Measurements from ENCODE around the gene ZNF776. TPM values are rescaled to one million over a fixed set of nuclear protein-coding genes. Genes with fewer than 3 reads are reported as not detected.

The ZNF776 gene
- total and polyA plus RNA-seq, 2 of the 13 experiments (the other 11 are each of a cell fraction or from before 2014, with no cell fraction given): 7.6 to 16.9 TPM

- TF ChIP-seq HNF1A (IDR thresholded peaks at IDR 0.05; ENCODE audit: low read depth) (no peak), HNF1A (CRISPR knock-in tag; IDR thresholded peaks at IDR 0.05; ENCODE audit: borderline replicate concordance) (no peak), HNF4G (IDR thresholded peaks at IDR 0.05; ENCODE audit: borderline replicate concordance, low read depth, low read length) (no peak), HNF4G (CRISPR knock-in tag; IDR thresholded peaks at IDR 0.05; ENCODE audit: borderline replicate concordance, low read depth) (0 out of 2 replicates have a peak, but pooled peaks have one; percentile 45), KAT7 (CRISPR knock-in tag; IDR thresholded peaks at IDR 0.05; ENCODE audit: borderline replicate concordance) (0 out of 2 replicates have a peak, but pooled peaks have one; percentile 39), BATF2 (CRISPR knock-in tag; IDR thresholded peaks at IDR 0.05) (no peak), ZMAT3 (CRISPR knock-in tag; conservative IDR thresholded peaks at IDR 0.05) (no peak), ZNF136 (CRISPR knock-in tag; IDR thresholded peaks at IDR 0.05; ENCODE audit: low read depth) (0 out of 2 replicates have a peak, but pooled peaks have one; percentile 65), MTA3 (CRISPR knock-in tag; IDR thresholded peaks at IDR 0.05) (no peak), MAX (IDR thresholded peaks at IDR 0.05) (no peak; the same call in 1 of the 2 replicates), ZNF281 (CRISPR knock-in tag; IDR thresholded peaks at IDR 0.05; ENCODE audit: borderline replicate concordance) (no peak), MED13 (CRISPR knock-in tag; IDR thresholded peaks at IDR 0.05) (peak; percentile 37; the same call in 1 of the 2 replicates), ZNF33B (CRISPR knock-in tag; IDR thresholded peaks at IDR 0.05) (0 out of 2 replicates have a peak, but pooled peaks have one; percentile 48), MBD4 (IDR thresholded peaks at IDR 0.05; ENCODE audit: borderline replicate concordance, low read length) (no peak), SRSF9 (IDR thresholded peaks at IDR 0.05; ENCODE audit: borderline replicate concordance, insufficient read depth, low read depth, low read length, poor library complexity, severe bottlenecking) (no peak), RXRA (CRISPR knock-in tag; IDR thresholded peaks at IDR 0.05) (peak; percentile 36; the same call in 1 of the 2 replicates), ZNF607 (CRISPR knock-in tag; IDR thresholded peaks at IDR 0.05; ENCODE audit: borderline replicate concordance) (peak; percentile 71; the same call in 1 of the 2 replicates), ZNF292 (CRISPR knock-in tag; IDR thresholded peaks at IDR 0.05; ENCODE audit: borderline replicate concordance, low read depth) (peak; percentile 36; the same call in 1 of the 2 replicates), ZFY (CRISPR knock-in tag; IDR thresholded peaks at IDR 0.05) (peak; percentile 75), SNAI1 (CRISPR knock-in tag; IDR thresholded peaks at IDR 0.05; ENCODE audit: borderline replicate concordance) (peak; percentile 31; the same call in 1 of the 2 replicates)
Observed at GRCh38 chr19:57746580-57747471, at the start of gene ZNF776 (continued).
